Chondrocyte (in vitro differentiated cells): ENCODE data around the gene RPTOR. TPM values are rescaled to one million over a fixed set of nuclear protein-coding genes. Genes with fewer than 3 reads are reported as not detected.

ENCODE experiments used
- DNase-seq: peaks from one replicate; pipeline ENCODE4 v3.0.0; 2021; ENCODE audit warnings: mixed read lengths, low spot score
- H3K27ac Mint-ChIP-seq: one replicate; pipeline ENCODE4 v1.8.0; 2021; ENCODE audit warnings: mild to moderate bottlenecking, moderate library complexity, mixed read lengths; ENCODE audit not compliant: unreplicated experiment
- H3K27me3 Mint-ChIP-seq: 2 replicates; pipeline ENCODE4 v1.8.0; 2021; ENCODE audit warnings: low read depth, mixed read lengths
- H3K36me3 Mint-ChIP-seq: 2 replicates; pipeline ENCODE4 v1.8.0; 2021; ENCODE audit warnings: low read depth, mixed read lengths
- H3K4me1 Mint-ChIP-seq: 2 replicates; pipeline ENCODE4 v1.8.0; 2021; ENCODE audit warnings: low read depth, mild to moderate bottlenecking, mixed read lengths
- H3K4me3 Mint-ChIP-seq: one replicate; pipeline ENCODE4 v1.8.0; 2021; ENCODE audit warnings: mild to moderate bottlenecking, moderate library complexity, mixed read lengths; ENCODE audit not compliant: unreplicated experiment
- H3K9me3 Mint-ChIP-seq: 2 replicates; pipeline ENCODE4 v1.8.0; 2021; ENCODE audit warnings: low read depth, mixed read lengths
- total RNA-seq: library from RNA; stranded (reverse); gene quantifications from 3 replicates; pipeline ENCODE4 v1.2.1, GENCODE V29; 2021
- TF ChIP-seq, protein P1 (sequence below): fragments of 200-600 bp; sonication (generic); IDR thresholded peaks from 2 replicates; pipeline ENCODE4 v1.5.0; 2021; ENCODE audit warnings: antibody characterized with exemption, mild to moderate bottlenecking, moderate library complexity

The RPTOR gene
- total RNA-seq, 1 donor from 2014 or later = 30.9 TPM

DNA sequence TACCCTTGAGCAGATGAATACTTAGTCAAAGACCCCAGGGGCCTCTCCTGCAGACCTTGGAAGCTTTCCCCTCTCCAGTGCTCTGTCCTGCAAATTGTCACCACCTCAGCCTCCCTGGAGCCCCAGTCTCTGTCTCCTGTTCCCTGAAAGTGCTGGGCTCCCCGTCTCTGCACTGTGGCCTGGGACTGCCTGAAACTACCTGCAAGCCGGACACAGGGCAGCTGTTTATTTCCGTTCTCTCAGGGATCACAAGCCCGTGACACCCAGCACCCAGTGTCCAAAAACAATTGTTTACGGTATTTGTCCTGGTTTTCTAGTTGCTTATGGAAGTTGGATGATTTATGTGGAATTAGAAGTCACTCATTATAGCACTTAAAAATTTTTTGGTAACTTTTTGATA, 365.4 kb downstream of the RPTOR start:
- TF ChIP-seq, protein P1, sequence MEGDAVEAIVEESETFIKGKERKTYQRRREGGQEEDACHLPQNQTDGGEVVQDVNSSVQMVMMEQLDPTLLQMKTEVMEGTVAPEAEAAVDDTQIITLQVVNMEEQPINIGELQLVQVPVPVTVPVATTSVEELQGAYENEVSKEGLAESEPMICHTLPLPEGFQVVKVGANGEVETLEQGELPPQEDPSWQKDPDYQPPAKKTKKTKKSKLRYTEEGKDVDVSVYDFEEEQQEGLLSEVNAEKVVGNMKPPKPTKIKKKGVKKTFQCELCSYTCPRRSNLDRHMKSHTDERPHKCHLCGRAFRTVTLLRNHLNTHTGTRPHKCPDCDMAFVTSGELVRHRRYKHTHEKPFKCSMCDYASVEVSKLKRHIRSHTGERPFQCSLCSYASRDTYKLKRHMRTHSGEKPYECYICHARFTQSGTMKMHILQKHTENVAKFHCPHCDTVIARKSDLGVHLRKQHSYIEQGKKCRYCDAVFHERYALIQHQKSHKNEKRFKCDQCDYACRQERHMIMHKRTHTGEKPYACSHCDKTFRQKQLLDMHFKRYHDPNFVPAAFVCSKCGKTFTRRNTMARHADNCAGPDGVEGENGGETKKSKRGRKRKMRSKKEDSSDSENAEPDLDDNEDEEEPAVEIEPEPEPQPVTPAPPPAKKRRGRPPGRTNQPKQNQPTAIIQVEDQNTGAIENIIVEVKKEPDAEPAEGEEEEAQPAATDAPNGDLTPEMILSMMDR = no peak
- Mint-ChIP-seq H3K27ac (no peak overlapping the region), H3K4me1 (peaks cover under 1% of the 10 kb centered on the region), H3K4me3 (no peak overlapping the region), H3K36me3 (peaks cover 16% of the 10 kb centered on the region), H3K9me3 (no peaks in the 10 kb centered on the region), H3K27me3 (no peaks in the 10 kb centered on the region)
- peak; percentile 34 for DNase-seq

DNA sequence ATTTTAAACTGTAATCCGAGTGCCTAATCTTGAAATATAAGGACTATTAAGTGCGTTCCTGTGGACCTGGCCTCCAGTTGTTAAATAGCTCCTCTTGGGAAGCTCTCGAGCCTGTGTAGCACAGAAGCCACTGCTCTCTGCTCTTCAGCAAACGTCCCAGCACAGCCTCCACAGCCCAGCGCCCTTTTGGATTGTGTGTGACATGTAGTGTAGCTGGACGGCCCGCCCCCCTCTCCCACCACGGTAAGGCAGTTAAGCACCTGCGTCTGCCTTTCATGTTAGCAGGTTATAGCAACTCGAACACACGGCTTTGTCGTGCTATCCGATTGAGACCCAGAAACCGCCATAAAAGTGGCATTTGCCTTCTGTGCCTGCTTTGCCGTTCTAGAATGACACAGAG, 367.8 kb downstream of the RPTOR start:
- no peak overlapping the region for H3K27ac Mint-ChIP-seq
- peak; percentile 73 for DNase-seq

DNA sequence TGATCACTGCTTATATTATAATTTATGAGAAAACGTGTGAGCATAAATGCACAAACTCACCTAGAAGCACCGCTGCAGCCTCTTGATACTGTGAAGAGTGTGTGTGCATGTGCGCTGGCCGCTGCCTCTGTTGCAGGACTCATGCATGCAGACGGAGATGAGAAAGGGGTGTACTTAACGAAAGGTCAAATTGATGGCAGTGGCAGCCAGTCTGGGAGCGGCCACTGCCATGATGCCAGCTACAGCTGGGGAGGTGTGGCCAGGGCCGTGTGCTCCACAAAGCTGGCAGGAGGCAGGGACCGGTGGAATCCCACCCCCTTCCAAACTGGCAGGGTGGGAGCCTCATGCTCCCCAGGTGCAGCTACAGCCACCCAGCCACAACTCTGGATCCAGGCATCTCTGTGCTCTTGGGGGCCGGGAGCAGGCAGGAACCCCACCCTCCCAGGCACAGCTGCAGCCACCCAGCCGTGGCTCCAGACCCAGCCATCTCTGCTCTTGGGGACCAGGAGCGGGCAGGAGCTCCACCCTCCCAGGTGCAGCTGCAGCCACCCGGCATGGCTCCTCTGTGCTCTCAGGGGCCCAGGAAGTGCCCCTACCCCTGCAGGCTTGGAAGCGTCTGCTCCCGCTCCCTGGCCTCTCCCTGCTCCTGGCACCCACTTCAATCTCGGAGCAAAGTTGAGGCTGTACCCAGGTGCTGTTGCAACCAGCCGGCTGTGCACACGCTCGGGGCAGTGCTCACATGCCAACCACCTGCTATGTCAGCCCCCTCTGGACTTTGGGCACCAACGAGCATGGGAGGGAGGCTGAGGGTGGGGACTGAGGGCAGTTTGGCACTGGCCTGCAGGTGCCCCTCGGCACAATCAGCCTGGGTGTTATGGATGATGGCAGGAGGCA, 369.5 kb downstream of the RPTOR start:
- Mint-ChIP-seq H3K27ac (no peak overlapping the region), H3K4me3 (no peak overlapping the region), H3K9me3 (no peaks in the 10 kb centered on the region), H3K36me3 (peaks cover 24% of the 10 kb centered on the region), H3K4me1 (peaks cover 15% of the 10 kb centered on the region), H3K27me3 (no peaks in the 10 kb centered on the region)
- DNase-seq = peak; percentile 59
- TF ChIP-seq, protein P1 = no peak

More for the DNA sequence above, 367.8 kb downstream of the RPTOR start:
- TF ChIP-seq, protein P1 = no peak
- no peak overlapping the region for H3K4me3 Mint-ChIP-seq
- H3K9me3 Mint-ChIP-seq = no peaks in the 10 kb centered on the region
- peaks cover 4% of the 10 kb centered on the region for H3K4me1 Mint-ChIP-seq
- peaks cover 21% of the 10 kb centered on the region for H3K36me3 Mint-ChIP-seq
- no peaks in the 10 kb centered on the region for H3K27me3 Mint-ChIP-seq

DNA sequence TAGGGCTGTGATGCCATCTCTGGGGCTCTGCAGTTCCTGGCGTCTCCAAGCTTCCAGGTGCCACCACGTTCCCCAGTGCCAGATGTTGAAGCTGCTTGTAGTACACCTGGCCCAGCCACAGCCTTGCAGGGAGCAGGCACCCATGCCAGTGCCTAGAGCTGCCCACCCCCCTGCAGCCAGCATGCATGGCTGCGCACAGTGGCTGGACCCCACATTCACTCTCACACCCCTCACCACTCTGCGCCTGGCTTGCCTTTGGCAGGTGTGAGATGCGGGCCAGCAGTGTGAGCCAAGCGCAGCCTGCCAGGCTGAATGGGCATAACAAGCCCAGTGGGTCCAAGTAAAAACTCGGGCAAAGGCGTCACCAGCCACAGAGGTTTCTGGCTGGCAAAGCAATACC, 371.6 kb downstream of the RPTOR start:
- Mint-ChIP-seq H3K36me3 (peaks cover 12% of the 10 kb centered on the region), H3K27ac (no peak overlapping the region), H3K9me3 (no peaks in the 10 kb centered on the region), H3K4me1 (peaks cover 36% of the 10 kb centered on the region), H3K4me3 (no peak overlapping the region), H3K27me3 (no peaks in the 10 kb centered on the region)
- TF ChIP-seq, protein P1 = no peak
- DNase-seq = peak; percentile 61

DNA sequence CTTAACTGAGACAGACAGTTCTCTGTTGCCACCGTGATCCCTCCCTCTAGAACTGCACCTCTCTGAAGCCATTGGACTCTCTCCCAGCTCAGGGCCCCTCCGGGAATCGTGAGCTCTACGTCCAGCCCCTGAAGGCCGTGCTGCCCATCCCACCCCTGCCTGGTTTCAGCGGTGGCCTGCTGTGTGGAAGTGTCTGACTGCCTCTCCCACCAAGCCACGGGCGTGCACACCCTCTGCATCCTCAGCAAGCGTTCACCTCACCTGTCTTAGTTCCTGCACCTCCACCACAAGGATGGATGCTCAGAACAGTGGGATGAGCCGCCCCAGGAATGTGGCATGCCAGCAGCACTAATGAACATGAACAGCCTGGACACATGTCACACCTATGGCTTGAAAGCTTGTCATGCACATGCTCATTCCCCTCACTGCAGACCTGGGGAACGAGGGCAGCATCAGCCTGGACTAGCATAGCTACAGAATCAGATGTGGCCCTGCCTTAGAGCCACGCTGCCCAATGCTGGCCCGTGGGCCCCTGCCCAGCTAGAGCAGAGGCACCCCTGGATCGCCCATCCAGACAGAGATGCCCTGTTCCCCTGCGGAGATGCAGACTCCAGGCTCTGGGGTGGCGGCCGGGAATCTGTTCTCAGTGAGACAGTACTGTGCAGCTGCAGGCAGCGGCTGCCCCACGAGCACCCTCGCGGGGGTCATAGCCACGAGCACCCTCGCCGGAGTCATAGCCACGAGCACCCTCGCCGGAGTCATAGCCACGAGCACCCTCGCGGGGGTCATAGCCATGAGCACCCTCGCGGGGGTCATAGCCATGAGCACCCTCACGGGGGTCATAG, 373.3 kb downstream of the RPTOR start:
- Mint-ChIP-seq H3K4me3 (no peak overlapping the region), H3K27ac (peak overlapping the region; percentile 50), H3K27me3 (no peaks in the 10 kb centered on the region), H3K36me3 (peaks cover 11% of the 10 kb centered on the region), H3K4me1 (peaks cover 42% of the 10 kb centered on the region), H3K9me3 (no peaks in the 10 kb centered on the region)
- DNase-seq = peak; percentile 85
- TF ChIP-seq, protein P1 = no peak
